GM10248 (cell line): ENCODE measurements around the gene ZNF77.
"Not testable (repeated sequence)": the region's sequence is repeated elsewhere in the genome, so short reads cannot be mapped to it uniquely, and the experiment has no call there.

Experiments used
- CTCF ChIA-PET: fragments of 300-600 bp; sonication (Branson Sonifier 250); formaldehyde crosslinking; extraction: SDS; loops from one replicate; lab custom pipeline; 2021; ENCODE audit warnings: antibody characterized with exemption; lab: Yijun Ruan, JAX
- POLR2A ChIA-PET: fragments of 350-650 bp; sonication (Branson Sonifier 250); formaldehyde crosslinking; extraction: SDS; loops from one replicate; lab custom pipeline; 2020; ENCODE audit warnings: antibody characterized with exemption; lab: Yijun Ruan, JAX
- DNase-seq: peaks from one replicate; pipeline ENCODE4 v3.0.0; 2012; ENCODE audit errors: extremely low spot score
- TF ChIP-seq, protein P1 (sequence below): IDR thresholded peaks from 2 replicates; pipeline ENCODE4 v1.5.1; 2012; ENCODE audit warnings: mild to moderate bottlenecking, low read depth; ENCODE audit errors: extremely low read depth, missing control alignments, control extremely low read depth

Gene ZNF77

DNA sequence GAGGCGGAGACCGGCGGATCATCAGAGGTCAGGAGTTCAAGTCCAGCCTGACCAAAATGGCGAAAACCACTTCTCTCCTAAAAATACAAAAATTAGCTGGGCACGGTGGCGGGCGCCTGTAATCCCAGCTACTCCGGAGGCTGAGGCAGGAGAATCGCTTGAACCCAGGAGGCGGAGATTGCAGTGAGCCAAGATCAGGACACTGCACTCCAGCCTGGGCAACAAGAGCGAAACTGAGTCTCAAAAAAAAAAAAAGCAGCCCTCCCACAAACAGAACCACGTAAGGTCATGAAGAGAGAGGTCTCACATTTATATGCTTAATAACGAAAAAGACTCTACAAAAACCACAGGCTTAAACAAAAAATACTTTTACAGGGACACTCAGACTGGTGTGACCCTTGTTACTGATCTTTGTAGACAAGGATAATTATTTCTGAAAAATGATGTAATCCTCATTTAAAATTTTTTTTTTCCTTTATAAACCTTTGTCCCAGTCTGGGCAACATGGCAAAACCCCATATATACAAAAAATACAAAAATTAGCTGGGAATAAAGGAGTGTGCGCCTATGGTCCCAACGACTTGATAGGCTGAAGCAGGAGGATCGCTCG lies 909 bp upstream of the ZNF77 start:
- no peak for DNase-seq
- POLR2A ChIA-PET = no interaction called here
- TF ChIP-seq, protein P1, sequence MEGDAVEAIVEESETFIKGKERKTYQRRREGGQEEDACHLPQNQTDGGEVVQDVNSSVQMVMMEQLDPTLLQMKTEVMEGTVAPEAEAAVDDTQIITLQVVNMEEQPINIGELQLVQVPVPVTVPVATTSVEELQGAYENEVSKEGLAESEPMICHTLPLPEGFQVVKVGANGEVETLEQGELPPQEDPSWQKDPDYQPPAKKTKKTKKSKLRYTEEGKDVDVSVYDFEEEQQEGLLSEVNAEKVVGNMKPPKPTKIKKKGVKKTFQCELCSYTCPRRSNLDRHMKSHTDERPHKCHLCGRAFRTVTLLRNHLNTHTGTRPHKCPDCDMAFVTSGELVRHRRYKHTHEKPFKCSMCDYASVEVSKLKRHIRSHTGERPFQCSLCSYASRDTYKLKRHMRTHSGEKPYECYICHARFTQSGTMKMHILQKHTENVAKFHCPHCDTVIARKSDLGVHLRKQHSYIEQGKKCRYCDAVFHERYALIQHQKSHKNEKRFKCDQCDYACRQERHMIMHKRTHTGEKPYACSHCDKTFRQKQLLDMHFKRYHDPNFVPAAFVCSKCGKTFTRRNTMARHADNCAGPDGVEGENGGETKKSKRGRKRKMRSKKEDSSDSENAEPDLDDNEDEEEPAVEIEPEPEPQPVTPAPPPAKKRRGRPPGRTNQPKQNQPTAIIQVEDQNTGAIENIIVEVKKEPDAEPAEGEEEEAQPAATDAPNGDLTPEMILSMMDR = no peak
- CTCF ChIA-PET = no interaction called here

DNA sequence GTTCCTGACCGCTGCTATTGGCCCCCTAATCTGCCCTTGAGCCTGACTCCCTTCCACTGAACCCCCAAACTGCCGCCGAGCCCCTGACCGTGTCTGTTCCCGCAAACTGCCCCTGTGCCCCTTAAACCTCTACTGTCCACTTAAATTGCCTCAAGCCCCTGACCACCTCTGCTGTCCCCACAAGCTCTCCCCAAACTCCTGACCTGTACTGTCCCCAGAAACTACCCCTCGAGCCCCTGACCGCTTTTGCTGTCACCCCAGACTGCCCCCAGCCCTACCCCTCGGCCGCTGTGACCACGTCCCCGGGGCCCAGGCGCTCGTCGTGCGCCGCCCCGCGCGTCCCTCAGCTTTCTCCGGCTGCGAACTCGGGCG lies 382 bp downstream of the ZNF77 start:
- TF ChIP-seq, protein P1 = no peak
- POLR2A ChIA-PET = interaction anchor here (0.6 kb wide), 1 partner anchor 95 kb away, joined by 5 read pairs; no protein-coding TSS in a partner anchor

DNA sequence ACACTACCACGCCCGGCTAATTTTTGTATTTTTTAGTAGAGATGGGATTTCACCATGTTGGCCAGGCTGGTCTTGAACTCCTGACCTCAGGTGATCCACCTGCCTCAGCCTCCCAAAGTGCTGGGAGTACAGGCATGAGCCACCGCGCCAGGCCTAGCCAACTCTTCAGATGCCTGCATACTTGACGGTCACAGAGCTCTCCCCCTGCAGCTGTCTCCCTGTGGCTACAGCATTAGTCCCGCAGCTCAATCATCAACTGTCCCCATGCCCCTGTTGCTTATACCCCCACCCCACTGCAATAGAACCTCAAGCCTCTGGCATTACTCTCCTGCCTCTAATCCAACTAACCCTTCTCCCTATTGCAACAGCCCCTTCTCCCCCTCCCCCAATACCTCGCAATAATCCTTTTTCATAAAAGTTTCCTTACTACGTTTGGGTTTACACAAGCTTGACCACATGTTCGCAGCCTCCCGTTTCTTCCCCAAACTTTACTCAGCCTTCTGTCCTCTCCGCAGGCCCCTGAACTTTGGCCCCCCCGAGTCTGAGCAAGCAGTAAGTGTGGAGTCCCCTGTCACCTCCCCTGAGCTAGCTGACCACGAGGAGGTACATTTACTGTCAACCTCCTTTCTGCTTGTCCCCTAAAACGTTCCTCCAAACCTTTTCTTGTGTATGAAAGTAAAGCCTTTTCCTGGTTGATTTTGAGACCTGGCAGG lies 1.7 kb downstream of the ZNF77 start:
- ChIA-PET POLR2A (interaction anchor here (0.7 kb wide), 1 partner anchor 32 kb away, joined by 5 read pairs; no protein-coding TSS in a partner anchor), CTCF (interaction anchor here (1.6 to 1.8 kb wide), 2 partner anchors 133 to 295 kb away, joined by 3 read pairs; no protein-coding TSS in a partner anchor)
- DNase-seq = no peak
- TF ChIP-seq, protein P1 = no peak

More for the DNA sequence above, 382 bp downstream of the ZNF77 start:
- DNase-seq = no peak
- CTCF ChIA-PET = no interaction called here

DNA sequence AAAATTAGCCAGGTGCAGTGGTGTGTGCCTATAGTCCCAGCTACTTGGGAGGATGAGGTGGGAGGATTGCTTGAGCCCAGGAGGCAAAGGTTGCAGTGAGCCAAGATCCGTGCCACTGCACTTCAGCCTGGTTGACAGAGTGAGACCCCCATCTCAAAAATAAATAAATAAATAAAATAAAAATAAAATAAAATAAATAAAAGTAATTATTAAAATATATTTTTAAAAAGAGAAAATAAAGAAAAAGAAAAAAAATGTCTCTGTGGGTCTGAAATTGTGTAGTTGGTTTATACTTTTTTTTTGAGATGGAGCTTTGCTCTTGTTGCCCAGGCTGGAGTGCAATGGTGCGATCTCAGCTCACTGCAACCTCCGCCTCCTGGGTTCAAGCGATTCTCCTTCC lies 8.9 kb downstream of the ZNF77 start:
- POLR2A ChIA-PET = not testable (repeated sequence)

DNA sequence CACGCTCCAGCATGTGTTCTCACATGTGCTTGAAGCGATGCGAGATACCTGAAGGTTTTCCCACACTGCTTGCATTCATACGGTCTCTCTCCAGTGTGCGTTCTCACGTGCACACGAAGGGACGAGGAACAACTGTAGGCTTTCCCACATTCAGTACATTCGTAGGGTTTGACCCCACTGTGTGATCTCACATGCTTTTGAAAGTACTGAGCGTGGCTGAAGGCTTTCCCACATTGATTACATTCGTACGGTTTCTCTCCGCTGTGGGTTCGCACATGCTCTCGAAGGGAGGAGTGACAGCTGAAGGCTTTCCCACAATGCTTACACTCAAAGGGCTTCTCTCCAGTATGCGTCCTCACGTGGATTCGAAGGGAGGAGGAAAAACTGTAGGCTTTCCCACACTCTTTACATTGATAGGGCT lies 11.3 kb downstream of the ZNF77 start:
- POLR2A ChIA-PET = no interaction called here
- CTCF ChIA-PET = no interaction called here
- DNase-seq = no peak
- TF ChIP-seq, protein P1 = no peak

More for the DNA sequence above, 8.9 kb downstream of the ZNF77 start:
- CTCF ChIA-PET, DNase-seq: not testable (repeated sequence)

DNA sequence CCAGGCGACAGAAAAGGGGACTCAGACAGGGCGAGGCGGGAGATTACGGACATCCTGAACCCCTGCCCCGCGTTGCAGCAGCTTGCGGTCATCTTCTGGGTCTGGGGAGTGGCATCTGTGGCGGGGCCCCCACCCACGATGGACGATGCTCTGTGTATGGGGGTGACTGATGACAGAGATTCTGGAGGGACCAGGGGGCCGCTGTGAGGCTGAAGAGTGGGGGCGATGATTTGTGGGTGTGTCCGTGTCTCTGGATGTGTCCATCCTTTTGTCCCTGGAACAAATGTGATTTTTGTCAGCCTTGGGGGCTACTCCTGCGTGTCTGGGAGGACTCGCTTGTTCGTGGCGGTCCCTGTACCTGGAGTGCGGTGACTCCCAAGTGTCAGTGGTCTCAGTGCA lies 17.7 kb downstream of the ZNF77 start:
- ChIA-PET POLR2A (no interaction called here), CTCF (interaction anchor here (1.1 kb wide), 1 partner anchor 24 kb away, joined by 3 read pairs; no protein-coding TSS in a partner anchor)
- DNase-seq = no peak
- TF ChIP-seq, protein P1 = no peak
